NCI-H345 (cell line): ENCODE measurements around the gene COMMD1.
"Not testable (repeated sequence)": the region's sequence is repeated elsewhere in the genome, so short reads cannot be mapped to it uniquely, and the experiment has no call there.

Experiments used
- DNase-seq: peaks from one replicate; lab custom pipeline; 2025; lab: John Stamatoyannopoulos, UW

Gene COMMD1

GRCh38 chr2:61924895-61925663, 19.6 kb downstream of the COMMD1 start:
- DNase-seq = no peak

GRCh38 chr2:61926531-61927477, 21.3 kb downstream of the COMMD1 start:
- no peak for DNase-seq

- DNase-seq = no peak
These were observed 23.5 kb downstream of the COMMD1 start for GRCh38 chr2:61928826-61929461.

DNA sequence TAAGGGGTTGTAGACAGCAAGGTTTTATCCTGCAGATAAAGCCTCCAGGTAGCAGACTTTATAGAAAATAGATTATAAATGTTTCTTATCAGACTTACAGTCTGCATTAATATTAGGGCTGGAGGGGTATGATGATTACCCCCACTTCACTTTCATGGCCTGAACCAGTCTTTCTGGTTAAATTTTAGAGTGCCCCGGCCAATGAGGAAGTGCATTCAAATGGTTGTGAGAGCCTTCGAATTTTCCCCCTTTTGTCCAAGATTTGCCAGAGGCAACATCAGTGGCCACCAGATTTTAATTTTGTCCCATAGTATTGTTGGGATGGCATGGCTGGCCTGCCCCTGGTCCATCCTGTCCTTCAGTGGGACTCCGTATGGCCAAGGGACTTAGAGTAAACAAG, 31.6 kb downstream of the COMMD1 start:
- no peak for DNase-seq

GRCh38 chr2:61937886-61938285, 32.4 kb downstream of the COMMD1 start:
- no peak for DNase-seq

GRCh38 chr2:61938511-61938910, 33.0 kb downstream of the COMMD1 start:
- no peak for DNase-seq

DNA sequence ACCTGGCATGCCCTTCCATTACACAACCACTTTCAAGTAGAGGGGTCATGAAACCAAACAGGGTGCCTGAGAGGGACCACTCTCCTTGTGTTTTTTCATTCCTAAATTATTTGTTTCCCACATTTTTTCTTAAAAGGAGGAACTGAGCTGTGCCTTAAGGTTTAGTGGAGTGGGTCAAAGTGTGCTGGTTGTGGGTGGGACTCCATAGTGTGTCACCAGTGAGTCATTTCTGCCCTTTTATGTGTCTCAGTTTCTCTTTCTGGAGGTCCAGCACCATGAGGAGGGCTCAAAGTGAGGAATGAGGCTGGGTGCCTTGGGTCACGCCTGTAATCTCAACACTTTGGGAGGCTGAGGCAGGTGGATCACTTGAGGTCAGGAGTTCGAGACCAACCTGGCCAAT, 37.8 kb downstream of the COMMD1 start:
- no peak for DNase-seq

- no peak for DNase-seq
These were observed 41.2 kb downstream of the COMMD1 start for GRCh38 chr2:61946666-61947065.

GRCh38 chr2:61948661-61949457, 43.4 kb downstream of the COMMD1 start:
- no peak for DNase-seq

GRCh38 chr2:61949458-61949713, 43.9 kb downstream of the COMMD1 start:
- no peak for DNase-seq

DNA sequence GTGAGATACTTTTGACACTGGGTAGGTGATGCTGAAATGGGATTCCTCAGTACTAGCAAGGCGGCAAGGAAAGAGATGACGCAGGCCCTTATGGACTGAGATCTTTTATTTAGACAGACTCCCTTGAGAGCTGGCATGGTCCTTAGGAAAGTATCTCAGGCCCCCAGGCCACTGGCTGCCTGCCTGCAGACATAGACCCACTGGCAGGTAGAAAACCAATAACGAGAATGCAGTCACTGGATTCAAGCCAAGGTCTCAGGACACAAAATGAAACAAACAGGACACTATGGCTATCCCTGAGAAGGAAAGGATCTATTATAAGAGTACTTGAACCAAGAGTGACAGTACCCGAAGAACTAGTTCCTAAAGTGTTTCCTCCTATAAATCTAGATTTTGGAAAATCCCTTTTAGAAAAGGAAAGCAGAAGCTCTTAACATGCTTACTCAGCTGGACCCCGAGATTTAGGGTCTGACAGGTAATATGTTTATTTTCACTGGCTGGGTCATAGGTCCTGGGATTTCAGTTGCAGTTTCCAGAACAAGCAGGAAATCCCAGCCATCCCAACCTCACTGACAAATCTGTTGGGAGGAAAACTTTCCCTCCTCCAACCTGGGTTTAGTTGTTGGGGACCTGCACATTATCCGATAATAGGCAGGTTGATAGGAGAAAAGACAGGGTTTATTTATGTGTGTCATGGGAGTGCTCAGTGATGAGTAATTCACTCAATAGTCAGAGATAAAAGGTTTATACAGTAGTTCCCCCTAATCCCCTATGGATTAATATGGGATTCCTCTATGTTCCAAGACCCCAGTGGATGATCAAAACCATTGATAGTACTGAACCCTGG, 44.5 kb downstream of the COMMD1 start:
- DNase-seq = no peak

- no peak for DNase-seq
These were observed 45.3 kb downstream of the COMMD1 start for GRCh38 chr2:61950571-61951315.

GRCh38 chr2:61951881-61952280, 46.4 kb downstream of the COMMD1 start:
- no peak for DNase-seq

DNA sequence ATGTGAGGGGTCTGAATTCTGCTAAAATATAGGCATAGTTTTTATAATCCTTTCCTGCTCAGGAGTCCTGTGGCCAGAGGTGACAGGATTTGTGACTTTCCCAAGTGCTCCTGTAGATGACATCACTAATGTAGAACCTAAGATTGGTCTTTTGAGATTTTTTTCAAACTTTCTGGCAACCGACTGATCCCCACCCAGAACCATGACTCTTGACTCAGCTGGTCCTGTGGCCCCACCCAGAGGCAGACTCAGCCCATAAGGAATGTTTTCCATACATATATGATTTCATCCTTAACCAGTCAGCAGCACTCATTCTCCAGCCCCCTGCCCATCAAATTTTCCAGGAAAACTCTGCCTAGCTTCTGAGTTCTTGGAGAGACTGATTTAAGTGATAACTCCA, 46.8 kb downstream of the COMMD1 start:
- no peak for DNase-seq

- not testable (repeated sequence) for DNase-seq
These were observed 49.4 kb downstream of the COMMD1 start for GRCh38 chr2:61954856-61955255.

DNA sequence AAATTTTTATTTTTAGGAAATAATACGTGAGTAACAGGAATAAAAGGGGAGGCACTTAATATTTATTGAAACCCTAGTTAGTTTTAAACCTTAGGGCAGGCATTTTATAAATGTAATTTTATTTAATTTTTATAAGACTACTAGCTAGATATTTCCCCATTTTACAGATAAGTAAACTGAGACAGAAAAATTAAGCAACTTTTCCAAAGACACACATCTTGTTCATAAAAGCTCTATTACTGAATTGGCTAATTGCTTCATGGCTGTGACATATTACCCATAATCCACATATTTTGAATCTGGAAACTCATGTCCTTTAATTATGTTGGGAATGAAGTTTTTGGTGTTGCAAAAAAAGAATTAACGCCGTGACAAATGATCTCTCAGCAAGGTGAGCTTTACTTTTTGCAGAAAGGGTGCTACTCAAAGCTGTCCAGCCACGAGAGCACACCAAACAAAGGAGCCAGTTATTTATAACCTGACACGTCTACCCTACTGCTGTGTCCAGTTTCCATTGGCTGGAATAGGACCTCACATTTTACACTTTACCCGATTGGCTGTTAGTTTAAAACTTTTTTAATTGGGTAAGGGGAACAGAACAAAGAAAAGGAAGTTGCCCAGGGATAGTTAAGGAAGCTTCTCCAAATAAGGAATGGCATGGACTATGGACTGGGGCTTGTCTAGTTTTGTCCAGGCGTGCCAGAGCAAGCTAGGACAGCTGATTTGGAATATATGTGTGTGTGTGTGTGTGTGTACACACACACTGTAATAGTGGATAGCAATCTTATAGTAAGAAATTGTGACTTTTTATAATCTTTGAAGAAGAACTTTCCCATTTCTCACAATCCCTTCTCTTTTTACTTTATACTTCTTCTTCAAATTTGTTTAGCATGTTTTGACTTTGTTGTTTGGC, 54.2 kb downstream of the COMMD1 start:
- DNase-seq = no peak

- DNase-seq = no peak
These were observed 55.9 kb downstream of the COMMD1 start for GRCh38 chr2:61961231-61961901.

DNA sequence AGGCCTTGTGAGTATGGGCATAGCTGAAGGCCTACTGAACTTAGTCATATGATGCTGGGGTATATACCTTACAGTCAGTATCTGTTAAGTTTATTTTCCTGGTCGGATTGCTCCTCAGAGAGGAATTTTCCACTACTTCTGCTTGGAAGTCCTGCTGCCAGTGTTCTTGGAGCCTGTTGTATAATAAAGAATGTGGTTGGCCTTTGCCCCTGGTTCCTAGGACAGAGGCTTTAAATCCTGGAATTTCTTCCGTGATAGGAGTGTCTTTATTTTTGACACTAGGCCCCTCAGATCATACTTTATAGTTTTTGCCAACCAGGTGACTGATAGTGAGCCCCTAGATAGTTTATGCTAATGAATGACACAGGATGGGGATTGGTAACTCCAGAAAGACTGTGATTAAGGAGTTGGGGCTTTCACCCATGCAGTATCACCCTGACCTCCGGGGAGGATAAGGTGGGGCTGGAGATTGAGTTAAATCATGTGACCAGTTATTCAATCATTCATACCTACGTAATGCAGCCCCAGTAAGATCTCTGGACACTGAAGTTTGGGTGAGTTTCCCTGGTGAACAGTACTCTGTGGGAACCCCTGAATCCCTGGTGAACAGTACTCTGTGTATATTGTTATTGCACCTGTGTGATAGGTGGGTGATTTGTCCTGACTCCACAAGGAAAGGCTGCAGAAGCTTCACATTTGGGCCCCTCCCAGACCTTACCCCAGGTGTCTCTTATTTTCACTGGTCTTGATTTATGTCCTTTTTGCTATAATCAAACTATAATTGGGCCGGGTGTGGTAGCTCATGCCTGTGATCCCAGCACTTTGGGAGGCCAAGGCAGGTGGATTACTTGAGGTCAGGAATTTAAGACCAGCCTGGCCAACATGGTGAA, 56.9 kb downstream of the COMMD1 start:
- DNase-seq = no peak
